ENCODE data around the gene DCLK1. TPM values are rescaled to one million over a fixed set of nuclear protein-coding genes. Genes with fewer than 3 reads are reported as not detected.
"Not testable (repeated sequence)": the region's sequence is repeated elsewhere in the genome, so short reads cannot be mapped to it uniquely, and the experiment has no call there.

DCLK1 gene
- total RNA-seq, 2 donors from 2014 or later: 18.2 to 30.1 TPM

DNA sequence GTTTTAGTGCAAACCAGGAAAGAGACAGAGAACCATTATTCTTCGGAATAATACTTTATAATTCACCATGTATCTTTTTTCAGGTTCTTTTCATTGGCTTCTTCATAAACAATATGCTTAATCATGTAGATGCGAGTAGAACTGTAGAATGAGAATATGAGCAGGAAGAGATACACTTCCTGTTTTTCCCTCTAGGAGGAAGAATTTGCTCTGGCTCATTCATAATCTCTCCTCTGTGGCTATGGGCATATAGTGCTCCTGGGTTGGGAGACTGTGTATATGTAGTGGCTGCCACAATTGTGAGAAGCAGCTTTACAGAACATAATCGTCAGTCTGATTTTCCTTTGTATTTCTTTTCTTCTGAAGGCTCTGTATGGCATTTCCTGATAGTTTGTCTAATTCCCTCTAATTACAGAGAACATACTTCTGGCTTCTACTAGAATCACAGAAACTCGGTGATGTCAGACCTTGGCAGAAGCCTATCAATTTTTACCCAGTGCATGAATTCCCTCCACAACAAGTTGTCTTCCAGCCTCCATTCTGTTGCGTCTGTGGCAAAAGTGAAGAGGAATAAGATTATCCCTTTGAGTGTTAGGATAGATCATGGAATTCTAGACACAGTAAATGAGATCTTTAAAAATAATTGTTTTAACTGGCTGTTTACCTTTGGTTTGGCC lies 2.9 kb upstream of the DCLK1 start:
- ATAC-seq (no peak), DNase-seq (no peak)
- intact Hi-C loops (cut with DNase I): no loop called here

DNA sequence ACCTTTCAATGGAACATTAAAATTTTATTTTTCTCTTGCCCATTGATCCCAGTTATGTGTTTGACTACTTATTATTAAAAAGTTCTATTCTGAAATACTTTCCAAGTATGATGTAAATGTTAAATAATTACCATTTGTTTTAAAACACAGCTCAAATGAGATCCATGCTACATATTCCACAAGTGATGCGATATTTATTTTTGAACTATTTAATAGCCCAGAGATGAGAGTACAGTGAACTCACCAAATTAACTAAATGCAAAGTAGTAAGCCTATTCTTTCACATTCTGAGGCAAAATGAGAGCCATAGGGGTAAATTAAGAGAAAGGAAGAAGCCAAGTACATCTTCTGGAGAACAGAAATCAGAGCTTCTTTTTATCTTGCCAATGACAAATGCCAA lies 1.2 kb upstream of the DCLK1 start:
- DNase-seq (no peak), ATAC-seq (no peak)
- intact Hi-C loops (cut with DNase I): no loop called here

DNA sequence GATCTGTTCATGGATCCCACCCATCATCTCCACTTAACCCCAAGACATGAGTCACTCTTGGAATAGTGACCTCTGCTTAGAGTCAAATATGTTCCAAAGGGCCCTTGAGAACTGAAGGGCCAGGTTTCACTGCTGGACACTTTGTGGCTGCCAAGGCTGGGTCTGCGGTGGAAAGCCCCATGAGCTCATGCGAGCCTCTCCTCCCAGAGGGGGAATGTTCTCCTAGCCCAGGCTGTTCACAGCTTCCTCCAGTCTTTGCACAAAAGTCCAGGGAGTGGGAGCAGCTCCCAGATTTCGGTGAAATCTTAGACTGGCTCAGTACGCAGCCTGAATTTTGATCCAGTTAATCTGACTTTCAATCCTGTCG lies 732 bp upstream of the DCLK1 start:
- DNase-seq (peak; percentile 78), ATAC-seq (peak; percentile 75 to 89)
- intact Hi-C loops (cut with DNase I): no loop called here

DNA sequence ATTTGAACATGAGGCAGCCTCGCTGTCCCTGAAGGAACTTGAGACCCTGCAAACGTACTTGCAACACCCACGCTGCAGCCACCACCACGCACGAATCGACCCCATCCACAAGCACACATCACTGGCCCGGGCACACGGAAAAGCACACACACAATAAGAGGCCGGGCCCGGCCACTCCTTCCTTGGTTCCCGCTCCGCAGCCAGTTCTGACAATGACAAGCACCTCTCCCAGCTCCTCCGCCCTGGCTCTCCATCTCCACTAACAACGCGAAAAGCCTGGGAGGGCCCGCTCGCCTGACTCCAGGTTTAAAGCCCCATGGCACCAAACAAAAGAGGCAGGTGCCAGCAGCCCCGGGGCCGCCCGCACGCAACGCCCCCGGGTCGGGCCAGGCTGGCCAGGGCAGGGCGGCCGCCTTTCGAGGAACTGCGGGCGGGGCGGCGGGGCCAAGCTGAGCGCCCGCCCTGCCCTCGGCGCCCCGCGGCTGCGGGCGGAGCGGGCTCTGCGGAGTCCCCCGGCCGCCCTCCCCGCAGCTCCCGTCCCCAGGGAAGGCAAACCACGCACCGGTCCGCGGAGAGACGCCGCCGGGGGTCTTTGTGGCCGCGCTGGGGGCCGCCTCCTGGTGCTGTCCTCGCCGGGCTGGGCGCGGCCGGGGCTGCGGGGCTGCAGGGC lies 495 bp downstream of the DCLK1 start:
- DNase-seq (peak; percentile 40), ATAC-seq (peak; percentile 36 to 51)
- intact Hi-C loops (cut with DNase I): no loop called here

DNA sequence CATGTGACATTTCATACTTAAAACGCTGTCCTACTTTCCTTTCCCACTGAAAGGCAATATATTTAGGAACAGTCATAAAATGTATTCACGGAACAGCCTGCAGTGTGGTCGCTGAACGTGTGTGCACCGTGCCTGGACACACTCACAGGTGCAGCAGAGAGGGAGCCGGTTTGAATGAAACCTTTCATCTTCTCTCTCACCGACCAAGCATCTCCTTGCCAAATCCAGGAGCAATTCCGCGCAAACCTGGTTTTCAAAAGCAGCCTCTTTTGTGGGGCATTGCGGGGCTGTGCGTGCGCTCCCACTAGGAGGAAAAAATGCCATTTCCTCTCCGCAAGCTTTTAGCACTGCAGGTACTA lies 1.0 kb downstream of the DCLK1 start:
- intact Hi-C loops (cut with DNase I): no loop called here
- no peak for DNase-seq
- ATAC-seq: no peak

DNA sequence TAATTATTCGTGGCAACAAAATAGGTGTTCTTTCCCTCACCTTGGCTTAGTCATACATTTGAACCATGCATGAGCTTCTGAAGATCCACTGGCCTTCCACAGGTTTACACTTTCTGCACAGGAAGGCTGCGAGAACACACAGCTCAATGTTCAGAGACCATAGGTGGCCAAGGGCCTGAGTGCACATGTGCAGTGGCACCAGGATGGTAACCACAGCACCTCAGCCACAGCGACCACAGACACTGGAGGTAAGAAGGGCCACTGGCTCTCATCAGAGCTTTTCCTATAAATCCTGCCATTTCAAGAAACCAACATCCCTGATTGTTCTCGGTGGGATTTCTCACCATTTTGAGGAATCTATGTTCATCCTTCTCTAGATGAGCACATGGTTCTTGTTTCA lies 1.6 kb downstream of the DCLK1 start:
- intact Hi-C loops (cut with DNase I): no loop called here
- DNase-seq (no peak), ATAC-seq (no peak)

DNA sequence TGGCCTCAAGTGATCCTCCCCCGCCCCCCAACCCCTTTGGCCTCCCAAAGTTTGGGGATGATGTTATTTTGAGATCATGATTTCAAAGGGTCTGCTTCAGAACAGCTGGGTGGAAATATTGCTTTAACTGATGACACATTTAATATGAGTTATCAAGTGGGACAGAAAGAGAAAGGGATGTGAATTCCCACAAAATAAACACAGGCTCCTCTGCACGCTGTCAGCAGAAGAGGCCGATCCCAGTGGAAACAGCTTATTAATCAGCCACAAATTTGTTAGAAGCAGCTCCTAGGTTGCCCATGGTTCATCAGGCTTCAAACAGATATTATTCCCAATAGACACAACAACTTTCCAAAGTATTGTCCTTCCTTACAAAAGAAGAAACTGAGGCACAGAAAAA lies 4.7 kb downstream of the DCLK1 start:
- intact Hi-C loops (cut with DNase I): no loop called here
- no peak for ATAC-seq
- DNase-seq: no peak

DNA sequence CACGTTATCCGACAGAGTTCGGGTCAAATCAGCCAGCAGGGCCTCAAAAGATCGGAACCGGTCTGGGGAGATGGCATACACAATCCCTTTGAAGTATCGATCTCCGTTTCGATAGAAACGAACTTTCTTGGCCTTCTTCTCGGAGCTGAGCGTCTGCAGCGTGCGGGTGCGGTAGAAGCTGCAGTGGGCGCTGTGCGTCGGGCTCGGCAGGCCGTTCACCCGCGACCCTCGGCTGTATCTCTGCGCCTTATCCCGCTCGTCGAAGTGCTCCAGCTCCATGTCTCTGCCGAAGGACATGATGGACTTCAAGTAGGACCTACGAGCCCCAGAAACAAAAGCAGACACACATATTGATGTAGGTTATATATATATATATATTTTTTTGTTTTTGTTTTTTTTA lies 5.3 kb downstream of the DCLK1 start:
- intact Hi-C loops (cut with DNase I): no loop called here
- DNase-seq (no peak), ATAC-seq (no peak)

DNA sequence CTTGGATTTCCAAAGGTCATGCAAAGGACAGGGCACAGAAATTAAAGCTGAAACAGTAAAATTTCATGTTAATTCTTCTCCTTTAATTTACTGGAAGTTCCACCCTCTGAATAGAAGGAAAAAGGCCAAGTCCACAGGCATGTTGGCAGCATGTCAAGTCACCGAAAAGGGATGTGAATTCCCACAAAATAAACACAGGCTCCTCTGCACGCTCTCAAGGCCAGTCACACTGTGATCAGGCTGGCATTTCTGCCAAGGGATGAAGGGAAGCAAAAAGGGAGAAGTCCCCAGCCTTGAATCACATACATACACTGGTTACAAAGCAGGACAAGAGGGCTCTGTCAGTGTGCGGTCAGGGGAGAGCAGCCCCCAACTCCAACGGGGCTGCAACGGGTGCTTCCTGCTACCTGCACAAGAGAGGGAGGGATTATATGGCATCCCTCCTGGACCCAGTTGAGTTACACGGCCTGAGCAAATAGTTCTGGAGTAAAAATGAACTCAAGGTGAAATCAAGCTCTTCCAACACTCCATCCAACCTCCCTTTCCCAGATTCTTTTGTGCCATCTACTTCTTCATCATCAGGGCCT lies 6.9 kb downstream of the DCLK1 start:
- DNase-seq: peak; percentile 44
- peak in 1 of 2 donors; percentile 22 for ATAC-seq
- intact Hi-C loops (cut with DNase I): no loop called here

DNA sequence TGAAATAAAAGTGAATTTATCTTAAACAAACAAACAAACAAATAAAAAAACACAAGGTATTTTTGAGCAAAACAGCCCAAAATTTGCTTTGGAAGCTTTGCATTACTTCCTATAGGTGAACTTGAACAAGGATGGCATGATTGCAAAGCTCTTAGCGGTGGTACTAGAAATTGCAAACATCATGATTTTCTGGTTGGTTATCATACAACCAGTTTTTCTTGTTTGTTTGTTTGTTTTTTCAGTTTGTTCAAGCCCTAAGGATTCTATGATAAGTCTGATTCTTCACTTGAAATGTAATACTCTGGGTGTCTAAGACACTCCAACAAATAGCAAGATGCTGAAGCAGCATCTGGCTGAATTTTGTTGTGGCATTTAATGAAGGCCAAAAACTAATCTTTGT lies 15.9 kb downstream of the DCLK1 start:
- intact Hi-C loops (cut with DNase I): no loop called here
- DNase-seq: no peak
- no peak for ATAC-seq

DNA sequence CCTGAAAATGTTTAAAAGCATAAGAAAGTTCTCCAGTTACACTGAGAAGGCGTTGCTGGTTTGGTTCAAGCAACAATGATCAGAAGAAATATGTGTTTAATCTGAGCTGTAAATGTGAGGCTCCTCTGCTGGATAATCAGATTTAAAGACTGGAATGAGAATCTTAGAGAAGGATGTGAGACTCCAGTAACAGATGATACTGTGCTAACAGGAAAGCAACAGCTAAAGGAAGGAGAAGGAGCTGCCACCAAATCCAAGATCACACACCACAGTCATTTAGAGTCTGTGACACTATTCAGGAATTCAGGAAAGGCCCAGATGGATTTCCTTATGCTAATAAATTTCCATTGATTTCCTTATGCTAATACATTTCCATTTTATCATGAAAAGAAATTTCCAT lies 16.9 kb downstream of the DCLK1 start:
- intact Hi-C loops (cut with DNase I): no loop called here
- ATAC-seq: no peak
- DNase-seq: no peak

DNA sequence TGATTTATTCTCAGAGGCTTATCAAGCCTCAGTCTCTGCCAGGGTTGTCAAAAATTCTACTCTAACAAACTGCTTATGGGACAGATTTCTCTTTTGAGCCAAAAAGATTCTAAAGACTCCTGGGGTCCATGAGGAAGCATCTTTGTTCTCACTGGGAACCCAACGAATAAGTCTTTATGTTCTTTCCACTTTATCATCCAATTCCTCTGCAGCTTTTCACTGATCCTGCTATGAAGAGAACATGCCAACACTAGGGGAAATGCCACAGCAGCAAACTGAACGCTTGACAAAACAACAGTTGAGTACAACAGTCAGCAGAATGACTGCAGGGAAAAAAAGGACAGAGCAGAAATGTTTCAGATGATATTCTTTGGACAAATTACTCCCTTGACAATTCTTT lies 22.2 kb downstream of the DCLK1 start:
- no peak for ATAC-seq
- intact Hi-C loops (cut with DNase I): no loop called here
- no peak for DNase-seq

DNA sequence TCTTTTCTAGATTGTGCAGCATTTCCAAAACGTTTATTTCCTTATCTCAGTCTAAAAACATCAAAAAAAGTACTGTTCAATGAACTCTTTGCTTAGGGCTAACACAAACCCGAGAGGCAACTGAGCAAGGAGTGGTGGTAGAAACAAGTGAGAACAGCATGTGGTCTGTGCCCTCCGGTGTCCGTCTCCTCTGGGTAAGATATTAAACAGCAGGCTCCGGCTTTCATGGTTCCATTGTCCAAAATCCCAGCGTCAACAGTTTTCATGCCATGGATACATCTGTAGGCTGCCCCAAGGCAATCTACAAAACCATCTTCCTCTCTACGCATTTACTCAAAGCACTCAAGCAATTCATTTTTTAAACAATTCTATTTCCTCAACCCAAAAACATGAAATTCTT lies 22.8 kb downstream of the DCLK1 start:
- intact Hi-C loops (cut with DNase I): no loop called here
- ATAC-seq (no peak), DNase-seq (no peak)

DNA sequence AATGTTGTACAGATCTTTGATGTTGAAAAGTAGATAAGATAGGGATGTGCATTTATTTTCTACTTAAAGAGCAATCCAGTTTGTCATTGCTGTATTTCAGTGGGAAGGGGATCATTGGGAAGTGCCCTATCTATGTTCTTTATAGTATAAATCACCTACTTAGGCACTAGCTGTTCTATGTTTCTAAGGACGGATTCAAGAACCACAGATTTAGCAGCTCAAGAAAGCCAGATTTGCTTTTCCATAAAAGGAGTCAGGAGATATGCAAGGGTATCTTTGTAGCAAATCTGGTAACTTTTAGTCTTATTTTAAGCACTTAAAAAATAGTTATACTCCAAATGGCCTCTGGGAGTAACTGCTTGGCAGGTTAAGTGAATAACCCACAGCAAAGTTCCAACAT lies 23.7 kb downstream of the DCLK1 start:
- ATAC-seq (no peak), DNase-seq (no peak)
- intact Hi-C loops (cut with DNase I): no loop called here

DNA sequence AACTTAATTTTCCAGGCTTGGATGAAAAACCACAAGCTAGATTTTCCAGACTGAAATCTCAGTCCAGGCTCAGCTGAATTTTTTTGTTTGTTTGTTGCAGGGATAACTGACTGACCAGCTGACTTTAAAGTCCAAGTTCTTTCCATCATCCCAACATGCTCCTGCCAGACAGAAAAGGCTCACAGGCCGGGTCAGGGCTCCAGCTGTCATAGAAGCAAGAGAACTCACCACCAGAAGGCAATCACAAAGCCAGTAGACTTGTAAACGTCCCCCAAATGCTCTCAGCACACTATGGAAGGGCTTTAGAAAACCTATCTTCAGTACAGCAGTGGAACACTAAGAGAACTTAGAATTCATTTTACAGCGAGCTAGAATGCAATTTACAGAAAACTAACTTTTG lies 25.5 kb downstream of the DCLK1 start:
- intact Hi-C loops (cut with DNase I): no loop called here
- DNase-seq: no peak
- no peak for ATAC-seq

DNA sequence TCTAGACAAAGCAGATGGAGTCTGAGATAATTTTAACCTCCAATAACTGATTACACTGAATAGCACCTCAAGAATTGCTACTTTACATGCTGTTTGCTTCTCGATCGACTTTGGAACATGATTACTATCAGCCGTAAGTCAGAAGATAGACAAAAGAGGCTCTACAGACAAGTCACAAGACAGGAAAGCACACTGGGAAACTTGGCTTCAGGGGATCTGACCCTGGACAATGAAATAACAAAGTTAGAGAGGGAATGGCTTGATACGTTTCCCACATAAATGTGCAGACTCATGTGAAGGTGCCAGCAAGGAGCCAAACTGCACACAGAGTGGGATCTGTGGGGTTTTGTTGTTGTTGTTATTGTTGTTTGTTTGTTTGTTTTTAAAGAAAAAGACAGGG lies 28.5 kb downstream of the DCLK1 start:
- no peak for ATAC-seq
- intact Hi-C loops (cut with DNase I): no loop called here
- no peak for DNase-seq

DNA sequence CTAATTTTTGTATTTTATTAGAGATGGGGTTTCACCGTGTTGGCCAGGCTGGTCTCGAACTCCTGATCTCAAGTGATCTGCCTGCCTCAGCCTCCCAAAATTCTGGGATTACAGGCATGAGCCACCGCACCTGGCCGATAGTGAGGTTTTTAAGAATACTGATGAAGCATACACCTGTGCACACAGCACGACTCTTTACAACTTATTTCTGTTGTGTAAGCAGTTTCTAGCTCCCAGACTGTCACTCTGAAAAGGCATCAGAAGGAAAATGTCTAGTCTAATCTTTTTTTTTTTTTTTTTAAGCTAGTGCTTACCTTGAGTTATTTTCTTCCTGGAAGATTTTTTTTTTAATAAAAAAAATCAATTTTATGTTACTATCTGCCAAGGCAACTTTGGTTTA lies 29.3 kb downstream of the DCLK1 start:
- ATAC-seq; DNase-seq; intact Hi-C loops (cut with DNase I): not testable (repeated sequence)

DNA sequence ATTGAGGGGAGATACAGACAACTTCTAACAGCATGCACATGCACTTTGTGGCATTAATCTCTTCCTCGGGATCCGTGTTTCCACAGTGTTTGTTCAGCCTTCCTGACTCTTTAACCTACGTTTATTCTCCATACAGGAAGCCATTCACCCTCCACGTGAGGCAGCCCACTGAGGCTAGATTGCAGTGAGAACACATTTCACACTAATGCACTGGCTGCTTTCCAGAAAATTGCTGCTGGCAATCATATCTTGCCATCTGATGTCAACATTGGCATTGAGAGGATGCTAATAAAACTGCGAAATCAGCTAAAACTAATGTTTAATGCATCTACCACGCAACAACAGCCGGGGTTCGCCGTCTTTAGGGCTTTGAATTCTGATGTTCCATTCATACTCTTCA lies 30.0 kb downstream of the DCLK1 start:
- intact Hi-C loops (cut with DNase I): no loop called here
- no peak for ATAC-seq
- no peak for DNase-seq

DNA sequence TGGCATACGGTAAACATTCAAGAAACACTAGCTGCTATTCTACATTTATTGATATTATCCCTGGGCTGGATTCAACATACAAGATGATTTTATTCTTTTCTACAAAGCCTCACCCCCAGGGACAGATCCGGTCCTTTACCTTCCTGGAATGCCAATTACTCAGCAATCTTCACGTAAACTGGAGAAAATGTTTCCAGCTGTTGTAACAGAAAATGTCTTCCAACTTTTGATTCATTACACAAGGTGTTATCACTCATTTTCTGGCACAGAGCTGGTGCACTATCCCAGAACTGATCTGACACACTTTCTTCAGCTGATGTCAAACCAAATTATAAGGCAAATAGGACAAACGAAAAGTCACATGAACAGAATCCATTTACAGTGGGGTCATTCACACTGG lies 33.1 kb downstream of the DCLK1 start:
- intact Hi-C loops (cut with DNase I): no loop called here
- DNase-seq (no peak), ATAC-seq (peak in 1 of 2 donors; percentile 52)

DNA sequence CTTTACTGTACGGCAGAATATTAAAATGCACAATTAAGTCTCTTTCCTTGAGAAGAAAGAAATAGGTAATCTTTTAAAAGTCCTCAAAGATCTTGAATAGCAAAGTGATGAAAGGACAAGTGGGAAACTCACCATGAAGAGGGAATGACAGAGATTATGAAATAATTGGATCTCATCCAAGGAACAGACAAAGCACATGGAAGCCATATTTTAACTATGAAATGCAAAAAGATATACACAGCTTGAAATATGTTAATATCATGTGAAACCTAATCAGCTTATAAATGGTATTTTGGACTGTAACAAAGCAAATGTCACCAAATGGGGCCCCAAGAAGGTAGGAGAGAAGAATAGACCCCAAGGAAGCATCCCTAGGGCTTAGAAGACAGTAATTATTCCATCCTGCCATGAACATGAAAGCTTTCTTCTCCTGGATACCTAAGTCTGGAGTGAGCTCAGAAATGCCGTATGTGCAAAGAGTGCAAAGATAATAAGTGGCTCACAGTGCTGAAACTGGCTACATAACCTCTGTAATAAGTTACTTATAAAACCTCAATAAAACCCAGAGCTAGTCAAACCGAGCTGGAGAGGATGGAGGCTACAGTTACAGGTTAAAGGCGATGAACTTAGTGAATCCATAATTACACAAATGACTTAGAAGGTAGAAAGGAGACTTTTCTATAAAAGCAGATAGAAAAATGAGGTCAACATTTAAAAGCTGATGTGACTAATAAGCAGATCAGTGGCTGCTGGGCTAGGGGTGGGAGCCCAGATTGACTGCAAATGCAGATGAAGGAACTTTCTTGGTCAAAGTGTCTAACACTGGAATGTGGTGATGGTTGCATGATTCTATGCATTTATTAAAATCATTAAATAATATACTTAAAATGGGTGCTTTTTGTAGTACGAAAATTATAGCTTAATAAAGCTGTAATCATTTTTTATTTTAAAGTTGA lies 34.4 kb downstream of the DCLK1 start:
- intact Hi-C loops (cut with DNase I): no loop called here
- DNase-seq (no peak), ATAC-seq (peak in 1 of 2 donors; percentile 29)

Data from left cardiac atrium (tissue), 4 donors.